HEK293 (cell line): Measurements from ENCODE around the gene EIF1AD.
A peak's percentile ranks its signal among the peaks of the same experiment; 100 is the strongest.

Source experiments
- ATF2 ChIP-seq: fragments of 450-650 bp; formaldehyde crosslinking; IDR thresholded peaks from 2 replicates; pipeline ENCODE4 v1.5.1; 2016; ENCODE audit warnings: missing biosample characterization, missing genetic modification characterization, low read depth
- CTCF ChIP-seq: fragments of 450-650 bp; formaldehyde crosslinking; IDR thresholded peaks from 2 replicates; pipeline ENCODE4 v1.5.1; 2016; ENCODE audit warnings: missing biosample characterization, missing genetic modification characterization
- FEZF1 ChIP-seq: fragments of 450-650 bp; formaldehyde crosslinking; IDR thresholded peaks from 2 replicates; pipeline ENCODE4 v1.5.1; 2016; ENCODE audit warnings: missing biosample characterization, missing genetic modification characterization
- GFI1B ChIP-seq: fragments of 450-650 bp; formaldehyde crosslinking; IDR thresholded peaks from 2 replicates; pipeline ENCODE4 v1.5.1; 2016; ENCODE audit warnings: missing biosample characterization, missing genetic modification characterization
- HIC1 ChIP-seq: fragments of 450-650 bp; formaldehyde crosslinking; IDR thresholded peaks from 2 replicates; pipeline ENCODE4 v1.5.1; 2016; ENCODE audit warnings: missing biosample characterization, missing genetic modification characterization
- HOXC10 ChIP-seq: sonication (generic); formaldehyde crosslinking; IDR thresholded peaks from 2 replicates; pipeline ENCODE4 v1.8.1; 2023; ENCODE audit warnings: mild to moderate bottlenecking, missing genetic modification reagents
- KLF1 ChIP-seq: fragments of 450-650 bp; formaldehyde crosslinking; IDR thresholded peaks from 2 replicates; pipeline ENCODE4 v1.5.1; 2016; ENCODE audit warnings: missing biosample characterization, missing genetic modification characterization
- PRDM1 ChIP-seq: fragments of 450-650 bp; formaldehyde crosslinking; IDR thresholded peaks from 2 replicates; pipeline ENCODE4; 2016; ENCODE audit warnings: missing biosample characterization, missing genetic modification characterization
- REST ChIP-seq: fragments of 450-650 bp; formaldehyde crosslinking; IDR thresholded peaks from 2 replicates; pipeline ENCODE4 v1.5.1; 2016; ENCODE audit warnings: missing biosample characterization, missing genetic modification characterization
- SALL2 ChIP-seq: fragments of 450-650 bp; formaldehyde crosslinking; IDR thresholded peaks from 2 replicates; pipeline ENCODE4 v1.5.0; 2017; ENCODE audit warnings: missing biosample characterization, mild to moderate bottlenecking, missing genetic modification characterization, borderline replicate concordance
- SP3 ChIP-seq: fragments of 450-650 bp; formaldehyde crosslinking; IDR thresholded peaks from 2 replicates; pipeline ENCODE4 v1.5.1; 2016; ENCODE audit warnings: missing biosample characterization, missing genetic modification characterization
- YY2 ChIP-seq: fragments of 450-650 bp; formaldehyde crosslinking; IDR thresholded peaks from 2 replicates; pipeline ENCODE4 v1.5.1; 2016; ENCODE audit warnings: missing biosample characterization, missing genetic modification characterization
- ZBTB17 ChIP-seq: fragments of 450-650 bp; formaldehyde crosslinking; IDR thresholded peaks from 2 replicates; pipeline ENCODE4 v1.5.1; 2016; ENCODE audit warnings: missing biosample characterization, missing genetic modification characterization
- ZBTB48 ChIP-seq: fragments of 450-650 bp; formaldehyde crosslinking; IDR thresholded peaks from 2 replicates; pipeline ENCODE4 v1.5.1; 2016; ENCODE audit warnings: missing biosample characterization, missing genetic modification characterization
- ZBTB7A ChIP-seq: fragments of 450-650 bp; formaldehyde crosslinking; IDR thresholded peaks from 2 replicates; pipeline ENCODE4 v1.5.1; 2016; ENCODE audit warnings: low read depth, missing biosample characterization, missing genetic modification characterization
- ZNF121 ChIP-seq: fragments of 450-650 bp; formaldehyde crosslinking; IDR thresholded peaks from 2 replicates; pipeline ENCODE4 v1.5.1; 2016; ENCODE audit warnings: missing biosample characterization, missing genetic modification characterization
- ZNF184 ChIP-seq: fragments of 450-650 bp; IDR thresholded peaks from 2 replicates; pipeline ENCODE4 v1.5.1; 2018; ENCODE audit warnings: missing biosample characterization, mild to moderate bottlenecking, missing genetic modification characterization
- ZNF19 ChIP-seq: fragments of 450-650 bp; formaldehyde crosslinking; IDR thresholded peaks from 2 replicates; pipeline ENCODE4; 2016; ENCODE audit warnings: missing biosample characterization, missing genetic modification characterization, low read depth
- ZNF214 ChIP-seq: fragments of 450-650 bp; formaldehyde crosslinking; IDR thresholded peaks from 2 replicates; pipeline ENCODE4 v1.5.1; 2017; ENCODE audit warnings: missing biosample characterization, mild to moderate bottlenecking, missing genetic modification characterization, borderline replicate concordance
- ZNF324 ChIP-seq: fragments of 450-650 bp; formaldehyde crosslinking; IDR thresholded peaks from 2 replicates; pipeline ENCODE4 v1.5.1; 2016; ENCODE audit warnings: missing biosample characterization, missing genetic modification characterization
- ZNF335 ChIP-seq: fragments of 450-650 bp; formaldehyde crosslinking; conservative IDR thresholded peaks from 2 replicates; pipeline ENCODE4 v1.5.1; 2016; ENCODE audit warnings: missing biosample characterization, missing genetic modification characterization
- ZNF362 ChIP-seq: fragments of 450-650 bp; formaldehyde crosslinking; IDR thresholded peaks from 2 replicates; pipeline ENCODE4 v1.5.1; 2016; ENCODE audit warnings: missing biosample characterization, missing genetic modification characterization
- ZNF423 ChIP-seq: fragments of 450-650 bp; formaldehyde crosslinking; IDR thresholded peaks from 2 replicates; pipeline ENCODE4 v1.5.1; 2016; ENCODE audit warnings: missing biosample characterization, missing genetic modification characterization
- ZNF426 ChIP-seq: fragments of 450-650 bp; formaldehyde crosslinking; IDR thresholded peaks from 2 replicates; pipeline ENCODE4 v1.5.1; 2017; ENCODE audit warnings: missing biosample characterization, missing genetic modification characterization, mild to moderate bottlenecking, inconsistent platforms, moderate library complexity
- ZNF521 ChIP-seq: fragments of 450-650 bp; formaldehyde crosslinking; IDR thresholded peaks from 2 replicates; pipeline ENCODE4 v1.5.1; 2017; ENCODE audit warnings: missing biosample characterization, mild to moderate bottlenecking, missing genetic modification characterization
- ZNF548 ChIP-seq: fragments of 450-650 bp; formaldehyde crosslinking; IDR thresholded peaks from 2 replicates; pipeline ENCODE4 v1.5.1; 2016; ENCODE audit warnings: missing biosample characterization, missing genetic modification characterization
- ZNF768 ChIP-seq: fragments of 450-650 bp; formaldehyde crosslinking; IDR thresholded peaks from 2 replicates; pipeline ENCODE4 v1.5.1; 2018; ENCODE audit warnings: missing biosample characterization, mild to moderate bottlenecking, missing genetic modification characterization
- ZNF791 ChIP-seq: fragments of 450-650 bp; formaldehyde crosslinking; IDR thresholded peaks from 2 replicates; pipeline ENCODE4 v1.5.1; 2016; ENCODE audit warnings: missing biosample characterization, missing genetic modification characterization
- ZSCAN23 ChIP-seq: fragments of 450-650 bp; formaldehyde crosslinking; IDR thresholded peaks from 2 replicates; pipeline ENCODE4 v1.5.1; 2016; ENCODE audit warnings: missing biosample characterization, missing genetic modification characterization
- ZSCAN4 ChIP-seq: fragments of 450-650 bp; formaldehyde crosslinking; IDR thresholded peaks from 2 replicates; pipeline ENCODE4 v1.5.1; 2017; ENCODE audit warnings: missing biosample characterization, missing genetic modification characterization

The EIF1AD gene

GRCh38 chr11:66001942-66002647 lies at the start of gene EIF1AD, which contains the start of gene BANF1 (continued):
- TF ChIP-seq HIC1 (tag by site-specific recombination), result no peak
- TF ChIP-seq SALL2, result no peak
- TF ChIP-seq ZNF184, result peak; percentile 76; the same call in 1 of the 2 replicates
- TF ChIP-seq SP3 (tag by site-specific recombination), result peak; percentile 91
- TF ChIP-seq ZNF426, result no peak
- TF ChIP-seq YY2 (tag by site-specific recombination), result peak; percentile 89
- peak; percentile 29; the same call in 1 of the 2 replicates for TF ChIP-seq FEZF1
- 0 out of 2 replicates have a peak, but pooled peaks have one; percentile 27 for TF ChIP-seq ZNF121 (tag by site-specific recombination)
- no peak for TF ChIP-seq ZNF214 (tag by site-specific recombination)
- peak; percentile 67; the same call in 1 of the 2 replicates for TF ChIP-seq ZBTB7A (tag by site-specific recombination)
- peak; percentile 96 for TF ChIP-seq ZBTB48 (tag by site-specific recombination)
- no peak; the same call in 1 of the 2 replicates for TF ChIP-seq ZNF423 (tag by site-specific recombination)
- peak; percentile 92 for TF ChIP-seq ZNF335 (tag by site-specific recombination)
- TF ChIP-seq ZSCAN4, result peak; percentile 57; the same call in 1 of the 2 replicates
- no peak for TF ChIP-seq ZNF521 (tag by site-specific recombination)
- peak; percentile 62 for TF ChIP-seq REST (tag by site-specific recombination)
- peak; percentile 73 for TF ChIP-seq PRDM1 (tag by site-specific recombination)
- TF ChIP-seq ZNF768 (tag by site-specific recombination), result no peak
- TF ChIP-seq ZBTB17 (tag by site-specific recombination), result peak; percentile 95
- TF ChIP-seq KLF1, result peak; percentile 59
- no peak for TF ChIP-seq ZNF548 (tag by site-specific recombination)
- peak; percentile 91 for TF ChIP-seq ZSCAN23 (tag by site-specific recombination)
- peak; percentile 97 for TF ChIP-seq ZNF324 (tag by site-specific recombination)
- no peak for TF ChIP-seq ATF2 (tag by site-specific recombination)
- TF ChIP-seq ZNF19, result no peak
- TF ChIP-seq HOXC10 (CRISPR knock-in tag), result no peak
- peak; percentile 97 for TF ChIP-seq ZNF362 (tag by site-specific recombination)
- TF ChIP-seq GFI1B, result no peak
- TF ChIP-seq ZNF791, result no peak
- TF ChIP-seq CTCF (tag by site-specific recombination), result no peak
